Thyroid gland (tissue), 4 donors: ENCODE results near the gene CAMTA1.

Experiments used
- POLR2A ChIP-seq, 2 donors: fragments of 450-650 bp; IDR thresholded peaks; one replicate each; pipeline ENCODE4 v1.6.1; 2017; ENCODE audit warnings: antibody characterized with exemption in 2 of 2, mild to moderate bottlenecking in 2 of 2, moderate library complexity in 1 of 2
- TF ChIP-seq, protein P1 (sequence below), 6 experiments: fragments of 200-600 bp in 3 of 6; fragments of 450-650 bp in 3 of 6; sonication (generic) in 3 of 6; IDR thresholded peaks; one replicate each; pipeline ENCODE4 v1.5.1; 2016 to 2019; ENCODE audit warnings: antibody characterized with exemption in 6 of 6, mild to moderate bottlenecking in 2 of 6, inconsistent platforms in 1 of 6, moderate library complexity in 1 of 6

DNA sequence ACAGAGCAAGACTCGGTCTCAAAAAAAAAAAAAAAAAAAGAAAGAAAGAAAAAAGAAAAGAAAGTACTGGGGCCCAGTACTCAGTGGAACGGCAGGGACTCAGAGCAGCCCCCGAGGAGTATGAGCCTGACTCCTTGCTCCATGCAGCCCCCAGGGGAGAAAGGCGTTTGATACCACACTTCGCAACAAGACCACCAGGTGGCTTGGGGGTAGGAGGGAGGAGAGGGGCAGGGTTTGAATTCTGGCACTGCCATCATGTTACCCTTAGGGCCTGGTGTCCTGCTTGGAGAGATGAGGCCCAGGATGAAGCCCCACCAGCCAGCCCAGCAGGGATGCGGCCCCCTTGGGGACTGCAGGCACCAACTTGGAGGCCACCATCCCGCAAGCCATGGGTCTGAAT lies 664.5 kb downstream of the CAMTA1 start:
- no peak for TF ChIP-seq POLR2A (IDR thresholded peaks at IDR 0.05)
- TF ChIP-seq, protein P1, sequence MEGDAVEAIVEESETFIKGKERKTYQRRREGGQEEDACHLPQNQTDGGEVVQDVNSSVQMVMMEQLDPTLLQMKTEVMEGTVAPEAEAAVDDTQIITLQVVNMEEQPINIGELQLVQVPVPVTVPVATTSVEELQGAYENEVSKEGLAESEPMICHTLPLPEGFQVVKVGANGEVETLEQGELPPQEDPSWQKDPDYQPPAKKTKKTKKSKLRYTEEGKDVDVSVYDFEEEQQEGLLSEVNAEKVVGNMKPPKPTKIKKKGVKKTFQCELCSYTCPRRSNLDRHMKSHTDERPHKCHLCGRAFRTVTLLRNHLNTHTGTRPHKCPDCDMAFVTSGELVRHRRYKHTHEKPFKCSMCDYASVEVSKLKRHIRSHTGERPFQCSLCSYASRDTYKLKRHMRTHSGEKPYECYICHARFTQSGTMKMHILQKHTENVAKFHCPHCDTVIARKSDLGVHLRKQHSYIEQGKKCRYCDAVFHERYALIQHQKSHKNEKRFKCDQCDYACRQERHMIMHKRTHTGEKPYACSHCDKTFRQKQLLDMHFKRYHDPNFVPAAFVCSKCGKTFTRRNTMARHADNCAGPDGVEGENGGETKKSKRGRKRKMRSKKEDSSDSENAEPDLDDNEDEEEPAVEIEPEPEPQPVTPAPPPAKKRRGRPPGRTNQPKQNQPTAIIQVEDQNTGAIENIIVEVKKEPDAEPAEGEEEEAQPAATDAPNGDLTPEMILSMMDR (IDR thresholded peaks at IDR 0.05): no peak
